GM18507 (cell line): ENCODE results near the gene AOC3.
"Not testable (repeated sequence)": the region's sequence is repeated elsewhere in the genome, so short reads cannot be mapped to it uniquely, and the experiment has no call there.

Source experiments
- DNase-seq: peaks from one replicate; pipeline ENCODE4 v3.0.0; 2011; ENCODE audit warnings: low read depth; ENCODE audit not compliant: insufficient read length; ENCODE audit errors: extremely low spot score
- FAIRE-seq: peaks from 2 replicates; lab custom pipeline; 2011; peaks lifted over from hg19 to GRCh38; lab: Jason Lieb, UNC

The AOC3 gene

DNA sequence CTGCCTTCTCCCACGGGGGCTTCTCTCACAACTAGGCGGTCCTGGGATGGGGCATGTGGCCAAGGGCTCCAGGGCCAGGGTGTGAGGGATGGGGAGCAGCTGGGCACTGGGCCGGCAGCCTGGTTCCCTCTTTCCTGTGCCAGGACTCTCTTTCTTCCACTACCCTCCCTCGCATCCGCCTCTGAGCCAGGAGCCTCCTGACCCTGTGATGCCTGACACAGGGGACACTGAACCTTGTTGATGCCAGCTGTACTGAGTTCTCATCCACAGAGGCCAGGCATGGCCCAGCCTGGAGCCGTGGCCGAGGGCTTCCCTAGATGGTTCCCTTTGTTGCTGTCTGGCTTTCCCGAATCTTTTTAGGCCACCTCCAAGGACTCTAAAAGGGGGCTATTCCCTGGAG is 5.5 kb downstream of the AOC3 start:
- FAIRE-seq = not testable (repeated sequence)

DNA sequence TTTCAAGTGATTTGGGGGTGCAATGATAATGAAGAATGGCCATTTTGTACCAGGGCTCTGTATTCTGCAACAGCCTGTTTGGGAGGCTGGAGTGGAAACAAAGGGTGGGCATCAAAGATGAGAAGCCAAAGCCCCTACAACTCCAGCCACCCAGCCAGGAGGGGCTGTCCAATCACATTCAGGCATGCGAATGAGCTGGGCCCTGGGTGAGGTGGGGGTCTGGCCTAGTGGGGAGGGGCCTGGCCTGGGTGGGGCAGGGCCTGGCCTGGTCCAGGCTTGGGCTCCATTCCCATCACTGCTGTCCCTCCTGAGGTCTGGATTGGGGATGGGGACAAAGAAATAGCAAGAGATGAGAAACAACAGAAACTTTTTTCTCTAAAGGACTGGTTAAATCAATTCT is 6.4 kb downstream of the AOC3 start:
- DNase-seq (no peak), FAIRE-seq (no peak)

More for the DNA sequence above, 5.5 kb downstream of the AOC3 start:
- DNase-seq = not testable (repeated sequence)

GRCh38 chr17:42865638-42866094 is 14.7 kb downstream of the AOC3 start:
- FAIRE-seq (no peak), DNase-seq (no peak)

GRCh38 chr17:42866216-42866615 is 15.2 kb downstream of the AOC3 start:
- DNase-seq (no peak), FAIRE-seq (no peak)

DNA sequence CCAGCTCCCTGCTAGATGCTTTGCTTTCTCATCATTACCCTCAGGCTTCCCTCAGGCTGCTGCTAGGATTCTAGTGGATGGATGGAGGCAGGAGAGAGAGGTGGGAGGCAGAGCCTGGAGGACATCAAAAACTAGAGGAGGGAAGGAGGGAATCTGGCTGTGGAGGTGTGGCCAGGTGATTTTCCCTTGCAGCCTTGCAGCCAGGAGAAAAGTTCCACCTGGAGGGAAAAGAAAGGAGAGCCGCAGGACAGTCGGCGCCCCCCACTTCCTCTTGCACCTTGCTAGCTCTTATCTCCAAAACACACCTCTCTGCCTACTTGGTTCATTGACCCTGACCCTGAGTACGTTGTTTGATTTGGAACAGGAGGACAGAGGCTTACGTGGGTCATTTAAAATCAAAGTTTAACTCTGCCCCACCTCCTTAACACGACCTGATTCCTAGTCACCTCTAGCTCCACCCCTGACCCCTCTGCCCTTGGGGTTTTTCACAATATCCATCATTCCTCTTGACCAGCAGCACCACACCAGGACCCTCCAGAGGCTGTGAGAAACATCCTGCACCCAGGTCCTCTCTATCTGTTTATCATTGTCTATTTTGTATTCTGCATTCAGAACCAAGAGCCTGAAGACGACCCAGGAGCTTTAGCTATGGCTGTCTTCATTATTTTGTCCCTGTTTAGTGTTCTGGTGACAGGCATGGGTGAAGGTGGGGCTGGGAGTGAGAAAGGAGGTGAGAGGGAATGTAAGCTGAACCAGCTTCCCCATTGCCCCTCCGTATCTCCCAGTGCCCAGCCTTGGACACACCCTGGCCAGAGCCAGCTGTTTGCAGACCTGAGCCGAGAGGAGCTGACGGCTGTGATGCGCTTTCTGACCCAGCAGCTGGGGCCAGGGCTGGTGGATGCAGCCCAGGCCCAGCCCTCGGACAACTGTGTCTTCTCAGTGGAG is 15.9 kb downstream of the AOC3 start:
- no peak for FAIRE-seq
- DNase-seq = no peak

- not testable (repeated sequence) for FAIRE-seq, DNase-seq
Observed at GRCh38 chr17:42867694-42868261, 16.8 kb downstream of the AOC3 start.

DNA sequence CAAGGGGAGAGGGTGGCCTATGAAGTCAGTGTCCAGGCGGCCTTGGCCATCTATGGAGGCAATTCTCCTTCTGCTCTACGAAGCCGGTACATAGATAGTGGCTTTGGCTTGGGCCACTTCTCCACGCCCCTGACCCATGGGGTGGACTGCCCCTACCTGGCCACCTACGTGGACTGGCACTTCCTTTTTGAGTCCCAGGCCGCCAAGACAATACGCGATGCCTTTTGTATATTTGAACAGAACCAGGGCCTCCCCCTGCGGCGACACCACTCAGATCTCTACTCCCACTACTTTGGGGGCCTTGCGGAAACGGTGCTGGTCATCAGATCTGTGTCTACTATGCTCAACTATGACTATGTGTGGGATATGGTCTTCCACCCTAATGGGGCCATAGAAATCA is 17.3 kb downstream of the AOC3 start:
- FAIRE-seq = no peak
- no peak for DNase-seq

- FAIRE-seq (no peak), DNase-seq (no peak)
Observed at GRCh38 chr17:42871647-42872046, 20.6 kb downstream of the AOC3 start.

DNA sequence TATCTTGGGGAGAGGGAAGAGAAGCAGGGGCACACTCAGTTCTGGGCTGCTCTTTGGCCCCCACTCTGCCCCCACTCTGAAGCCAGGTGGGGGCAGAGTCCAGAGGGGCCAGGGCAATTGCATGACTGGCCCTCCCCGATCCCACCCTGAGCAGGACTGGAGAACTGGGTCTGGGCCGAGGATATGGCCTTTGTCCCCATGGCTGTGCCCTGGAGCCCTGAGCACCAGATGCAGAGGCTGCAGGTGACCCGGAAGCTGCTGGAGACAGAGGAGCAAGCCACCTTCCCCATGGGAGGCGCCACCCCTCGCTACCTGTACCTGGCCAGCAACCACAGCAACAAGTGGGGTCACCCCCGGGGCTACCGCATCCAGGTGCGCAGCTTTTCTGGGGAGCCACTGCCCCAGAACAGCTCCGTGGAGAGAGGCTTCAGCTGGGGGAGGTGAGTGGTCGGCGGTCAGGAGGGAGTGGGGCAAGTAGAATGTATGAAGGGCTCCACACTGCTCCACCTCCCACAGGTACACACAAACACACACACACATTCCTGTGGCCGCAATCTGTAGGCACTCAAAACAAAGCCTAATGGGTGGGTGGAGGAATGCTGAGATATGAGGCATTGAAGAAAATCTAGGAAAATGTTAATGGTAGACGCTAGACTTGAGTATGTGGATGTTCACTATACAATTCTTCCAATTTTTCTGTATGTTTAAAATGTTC is 21.4 kb downstream of the AOC3 start:
- FAIRE-seq (no peak), DNase-seq (no peak)

- DNase-seq (no peak), FAIRE-seq (no peak)
Observed at GRCh38 chr17:42873315-42873714, 22.3 kb downstream of the AOC3 start.

- not testable (repeated sequence) for FAIRE-seq, DNase-seq
Observed at GRCh38 chr17:42873932-42874695, 23.1 kb downstream of the AOC3 start.

- no peak for DNase-seq
- no peak for FAIRE-seq
Observed at GRCh38 chr17:42877037-42877436, 26.0 kb downstream of the AOC3 start.

GRCh38 chr17:42878123-42878880 is 27.3 kb downstream of the AOC3 start:
- FAIRE-seq = no peak

DNA sequence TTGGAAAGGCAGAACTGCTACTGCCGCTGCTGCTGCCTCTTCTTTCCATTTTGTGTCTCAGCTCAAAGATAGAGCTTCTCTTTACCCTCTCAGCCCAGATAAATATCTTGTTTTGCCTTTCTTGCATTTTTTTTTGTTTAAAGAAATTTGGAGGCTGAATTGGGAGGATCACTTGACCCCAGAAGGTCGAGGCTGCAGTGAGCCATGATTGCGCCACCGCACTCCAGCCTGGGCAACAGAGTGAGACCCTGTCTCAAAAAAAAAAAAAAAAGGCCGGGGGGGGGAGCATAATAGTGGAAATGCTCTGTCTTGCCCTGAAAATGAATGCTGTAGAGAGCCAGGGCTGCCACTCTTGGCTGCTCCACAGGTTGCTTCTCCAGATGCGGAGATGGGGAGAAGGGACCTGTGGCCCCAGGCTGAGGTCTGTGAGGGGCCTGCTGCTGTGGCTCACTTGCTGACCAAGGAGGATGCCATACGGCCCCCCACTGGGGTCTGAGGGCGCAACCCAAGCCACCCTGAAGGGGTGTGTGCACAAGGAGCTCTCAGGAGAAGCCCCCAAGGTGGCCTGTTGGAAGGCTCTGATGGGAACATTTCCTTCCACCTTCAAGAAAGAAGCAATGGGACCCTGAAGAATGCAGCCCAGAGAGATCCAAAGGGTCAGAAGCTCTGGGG is 28.1 kb downstream of the AOC3 start:
- FAIRE-seq (no peak), DNase-seq (no peak)

More at GRCh38 chr17:42878123-42878880, 27.3 kb downstream of the AOC3 start:
- DNase-seq = no peak

DNA sequence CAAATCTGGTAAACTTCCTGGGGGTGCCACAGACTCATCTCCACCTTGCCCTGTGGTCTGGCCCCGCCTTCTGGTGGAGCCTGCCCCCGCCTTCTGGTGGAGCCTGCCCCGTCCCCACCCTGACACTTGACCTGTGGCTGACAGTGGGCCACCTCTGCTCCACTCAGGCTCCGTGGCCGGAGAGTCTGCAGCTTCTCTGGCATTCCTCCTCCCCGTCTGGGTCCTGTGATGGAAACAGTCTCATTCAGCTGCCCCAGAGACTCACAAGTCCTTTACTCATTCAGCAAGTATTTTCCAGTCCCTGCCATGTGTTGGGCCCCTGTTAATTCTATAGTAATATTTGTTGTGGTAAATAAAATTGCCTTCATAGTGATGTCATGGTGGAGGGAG is 28.6 kb downstream of the AOC3 start:
- FAIRE-seq (no peak), DNase-seq (no peak)

DNA sequence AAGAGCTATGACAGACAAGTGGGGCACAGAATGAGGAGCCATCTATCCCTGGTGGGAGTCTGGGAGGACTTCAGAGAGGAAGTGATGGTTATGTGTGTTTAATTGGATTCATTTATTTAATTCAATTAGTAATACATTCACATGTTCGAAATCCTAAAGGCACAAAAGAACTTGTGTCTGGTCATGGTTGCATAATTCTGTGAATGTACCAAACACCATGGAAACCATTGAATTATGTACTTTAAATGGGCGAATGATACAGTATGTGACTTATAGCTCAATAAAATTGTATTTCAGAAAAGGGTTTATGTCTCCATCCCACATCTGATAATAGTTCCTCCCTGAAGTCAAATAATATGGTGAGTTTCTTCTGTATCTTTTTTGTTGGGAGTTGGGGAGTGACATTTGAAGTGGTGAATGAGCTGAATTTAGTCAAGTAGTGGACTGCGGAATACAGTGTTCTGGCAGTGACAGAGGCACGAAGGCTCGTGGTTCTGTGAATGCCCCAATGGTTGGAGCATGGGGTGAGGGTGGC is 29.8 kb downstream of the AOC3 start:
- no peak for FAIRE-seq
- DNase-seq = no peak

- DNase-seq, FAIRE-seq: not testable (repeated sequence)
Observed at GRCh38 chr17:42881706-42882105, 30.7 kb downstream of the AOC3 start.

GRCh38 chr17:42882166-42882565 is 31.2 kb downstream of the AOC3 start:
- no peak for FAIRE-seq
- DNase-seq = no peak
